Testis (tissue), 3 donors: Measurements from ENCODE around the gene ALK. TPM values are rescaled to one million over a fixed set of nuclear protein-coding genes. Genes with fewer than 3 reads are reported as not detected.

Source experiments
- DNase-seq: peaks from one replicate; pipeline ENCODE4 v3.0.0-alpha.2; 2019
- H3K27ac ChIP-seq, 2 donors: fragments of 200-600 bp; sonication (generic); one replicate each; pipeline ENCODE4 v1.5.1; 2019
- H3K27me3 ChIP-seq: fragments of 200-600 bp; sonication (generic); one replicate; pipeline ENCODE4 v1.5.1; 2019
- H3K36me3 ChIP-seq: fragments of 200-600 bp; sonication (generic); one replicate; pipeline ENCODE4 v1.5.1; 2017; ENCODE audit warnings: low read depth; ENCODE audit errors: missing control alignments
- H3K4me1 ChIP-seq: fragments of 200-600 bp; sonication (generic); one replicate; pipeline ENCODE4 v1.5.1; 2019
- H3K4me3 ChIP-seq, 2 donors: fragments of 200-600 bp; sonication (generic); one replicate each; pipeline ENCODE4 v1.5.1; 2017 to 2019
- H3K9me3 ChIP-seq: fragments of 200-600 bp; sonication (generic); one replicate; pipeline ENCODE4 v1.5.1; 2017
- POLR2A ChIP-seq: fragments of 450-650 bp; IDR thresholded peaks from one replicate; pipeline ENCODE4 v1.6.1; 2017; ENCODE audit warnings: antibody characterized with exemption, mild to moderate bottlenecking, moderate library complexity
- WGBS, 2 donors: methylation state at CpG; one replicate each; pipeline ENCODE4 v1.1.5; 2018; 5-methylcytosine and 5-hydroxymethylcytosine counted together
- intact Hi-C: fragments of 100-400 bp; cut with DNase I; formaldehyde crosslinking; loops from one replicate; pipeline ENCODE4 v1.15.1; 2023; ENCODE audit warnings: low total_unique reads
- polyA plus RNA-seq: library from polyadenylated mRNA; stranded (reverse); fragments of 350-450 nt; fragmentation: Illumina TruSeq; extraction: RNeasy Lipid Tissue Mini Kit (QIAGEN cat#74804); gene quantifications from one replicate; pipeline ENCODE4 v1.2.3, GENCODE V29; 2014; ENCODE audit warnings: low read depth, low replicate concordance; ENCODE audit not compliant: insufficient read depth
- total RNA-seq, 2 donors: library from RNA; depleted of rRNA; stranded (reverse); fragments of >200 nt; gene quantifications; one replicate each; pipeline ENCODE4 v1.2.3, GENCODE V29; 2016
- TF ChIP-seq, protein P1 (sequence below), 3 experiments: fragments of 450-650 bp in 2 of 3; fragments of 200-600 bp in 1 of 3; sonication (generic) in 1 of 3; IDR thresholded peaks; one replicate each; pipeline ENCODE4 v1.5.1; 2016 to 2019; ENCODE audit warnings: antibody characterized with exemption in 3 of 3, mild to moderate bottlenecking in 2 of 3, moderate library complexity in 1 of 3

ALK gene
- total and polyA plus RNA-seq, 3 donors from 2014 or later = 2.1 to 3.8 (median 3.8) TPM

- Histone ChIP-seq H3K4me3 (no peak overlapping the region), H3K27ac (no peak overlapping the region), H3K9me3 (no peaks in the 10 kb centered on the region), H3K27me3 (no peaks in the 10 kb centered on the region), H3K4me1 (no peaks in the 10 kb centered on the region), H3K36me3 (no peaks in the 10 kb centered on the region)
- intact Hi-C loops = no loop called here
- no peak for TF ChIP-seq POLR2A
- TF ChIP-seq, protein P1, sequence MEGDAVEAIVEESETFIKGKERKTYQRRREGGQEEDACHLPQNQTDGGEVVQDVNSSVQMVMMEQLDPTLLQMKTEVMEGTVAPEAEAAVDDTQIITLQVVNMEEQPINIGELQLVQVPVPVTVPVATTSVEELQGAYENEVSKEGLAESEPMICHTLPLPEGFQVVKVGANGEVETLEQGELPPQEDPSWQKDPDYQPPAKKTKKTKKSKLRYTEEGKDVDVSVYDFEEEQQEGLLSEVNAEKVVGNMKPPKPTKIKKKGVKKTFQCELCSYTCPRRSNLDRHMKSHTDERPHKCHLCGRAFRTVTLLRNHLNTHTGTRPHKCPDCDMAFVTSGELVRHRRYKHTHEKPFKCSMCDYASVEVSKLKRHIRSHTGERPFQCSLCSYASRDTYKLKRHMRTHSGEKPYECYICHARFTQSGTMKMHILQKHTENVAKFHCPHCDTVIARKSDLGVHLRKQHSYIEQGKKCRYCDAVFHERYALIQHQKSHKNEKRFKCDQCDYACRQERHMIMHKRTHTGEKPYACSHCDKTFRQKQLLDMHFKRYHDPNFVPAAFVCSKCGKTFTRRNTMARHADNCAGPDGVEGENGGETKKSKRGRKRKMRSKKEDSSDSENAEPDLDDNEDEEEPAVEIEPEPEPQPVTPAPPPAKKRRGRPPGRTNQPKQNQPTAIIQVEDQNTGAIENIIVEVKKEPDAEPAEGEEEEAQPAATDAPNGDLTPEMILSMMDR (IDR thresholded peaks at IDR 0.05) = no peak
- DNase-seq = no peak
- 68 to 72% methylated on average over 8 to 9 of the region's 9 CpGs for WGBS, 2 donors
Observed at GRCh38 chr2:29213888-29214291, 707.5 kb downstream of the ALK start.

DNA sequence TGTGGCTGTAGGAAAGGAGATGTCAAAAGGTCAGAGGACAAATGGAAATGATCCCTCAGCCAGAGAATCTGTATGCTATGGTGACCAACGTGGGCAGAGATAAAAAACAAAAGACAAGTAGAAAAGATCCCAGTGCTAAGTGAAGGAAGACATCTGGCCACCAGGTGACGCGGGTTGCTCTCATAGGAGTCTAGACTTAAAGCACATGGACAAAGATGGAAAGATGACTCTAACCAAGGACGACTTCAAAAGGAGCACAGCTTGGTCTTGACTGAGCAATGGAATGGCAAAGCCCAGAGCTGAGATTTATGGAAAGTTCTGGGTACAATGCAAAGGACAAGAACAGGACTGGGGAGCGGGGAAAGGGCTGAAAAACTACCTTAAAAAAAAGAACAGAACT is 709.4 kb downstream of the ALK start:
- H3K36me3 ChIP-seq = no peaks in the 10 kb centered on the region
- TF ChIP-seq, protein P1 (IDR thresholded peaks at IDR 0.05) = no peak
- no peak for TF ChIP-seq POLR2A
- no peaks in the 10 kb centered on the region for H3K4me1 ChIP-seq
- WGBS, 2 donors = 74 to 75% methylated on average over 5 of the region's 5 CpGs
- no peaks in the 10 kb centered on the region for H3K27me3 ChIP-seq
- no peak for DNase-seq
- H3K27ac ChIP-seq = no peak overlapping the region
- intact Hi-C loops = no loop called here
- no peaks in the 10 kb centered on the region for H3K9me3 ChIP-seq
- no peak overlapping the region for H3K4me3 ChIP-seq

DNA sequence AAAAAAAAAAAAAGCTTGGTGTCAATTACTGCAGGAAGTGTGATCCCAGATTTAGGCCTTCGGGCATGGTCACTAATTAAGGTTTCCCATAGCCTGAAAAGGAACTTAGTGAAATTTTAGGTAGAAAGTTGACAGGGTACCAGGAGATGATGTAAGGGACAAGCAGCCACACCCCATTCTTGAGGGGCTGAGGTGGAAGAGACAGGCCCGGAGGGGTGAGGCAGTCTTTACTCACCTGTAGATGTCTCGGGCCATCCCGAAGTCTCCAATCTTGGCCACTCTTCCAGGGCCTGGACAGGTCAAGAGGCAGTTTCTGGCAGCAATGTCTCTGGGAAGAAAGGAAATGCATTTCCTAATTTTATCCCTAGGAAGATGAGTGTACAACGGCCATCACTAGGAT is 711.8 kb downstream of the ALK start:
- intact Hi-C loops = no loop called here
- no peak for DNase-seq
- Histone ChIP-seq H3K4me3 (no peak overlapping the region), H3K27ac (no peak overlapping the region), H3K9me3 (no peaks in the 10 kb centered on the region), H3K36me3 (no peaks in the 10 kb centered on the region), H3K27me3 (no peaks in the 10 kb centered on the region), H3K4me1 (no peaks in the 10 kb centered on the region)
- TF ChIP-seq POLR2A = no peak
- TF ChIP-seq, protein P1 (IDR thresholded peaks at IDR 0.05) = no peak
- 91% methylated on average over 5 of the region's 5 CpGs for WGBS, 2 donors

GRCh38 chr2:29207352-29208148 is 713.8 kb downstream of the ALK start:
- no peak for DNase-seq

More at GRCh38 chr2:29207352-29208148, 713.8 kb downstream of the ALK start:
- H3K27me3 ChIP-seq = no peaks in the 10 kb centered on the region
- no peaks in the 10 kb centered on the region for H3K4me1 ChIP-seq
- no peaks in the 10 kb centered on the region for H3K9me3 ChIP-seq
- H3K4me3 ChIP-seq = no peak overlapping the region
- WGBS, 2 donors = 84 to 87% methylated on average over 3 of the region's 3 CpGs
- no peak overlapping the region for H3K27ac ChIP-seq
- TF ChIP-seq POLR2A = no peak
- TF ChIP-seq, protein P1 (IDR thresholded peaks at IDR 0.05) = no peak
- intact Hi-C loops = no loop called here
- no peaks in the 10 kb centered on the region for H3K36me3 ChIP-seq
